ENCODE data around the gene LMAN2.

DNA sequence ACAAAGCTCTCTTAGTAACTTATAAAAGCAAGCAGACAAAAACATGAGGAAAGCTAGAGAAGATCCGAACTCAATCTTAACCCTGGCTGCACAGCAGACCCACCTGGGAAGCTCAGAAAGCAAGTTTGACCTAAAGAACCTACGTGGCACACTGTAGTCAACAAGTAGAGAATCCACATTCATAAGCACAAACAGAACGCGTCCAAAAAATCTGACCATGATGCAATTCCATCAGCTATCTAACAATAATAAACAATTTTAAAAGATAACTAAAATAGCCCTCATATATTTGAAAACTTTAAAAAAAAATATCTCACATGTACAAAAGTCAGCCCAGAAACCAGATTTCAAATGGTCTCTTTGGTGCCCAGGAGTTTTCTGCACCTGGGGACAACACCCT is 4.6 kb downstream of the LMAN2 start:
- TF ChIP-seq, protein P1, sequence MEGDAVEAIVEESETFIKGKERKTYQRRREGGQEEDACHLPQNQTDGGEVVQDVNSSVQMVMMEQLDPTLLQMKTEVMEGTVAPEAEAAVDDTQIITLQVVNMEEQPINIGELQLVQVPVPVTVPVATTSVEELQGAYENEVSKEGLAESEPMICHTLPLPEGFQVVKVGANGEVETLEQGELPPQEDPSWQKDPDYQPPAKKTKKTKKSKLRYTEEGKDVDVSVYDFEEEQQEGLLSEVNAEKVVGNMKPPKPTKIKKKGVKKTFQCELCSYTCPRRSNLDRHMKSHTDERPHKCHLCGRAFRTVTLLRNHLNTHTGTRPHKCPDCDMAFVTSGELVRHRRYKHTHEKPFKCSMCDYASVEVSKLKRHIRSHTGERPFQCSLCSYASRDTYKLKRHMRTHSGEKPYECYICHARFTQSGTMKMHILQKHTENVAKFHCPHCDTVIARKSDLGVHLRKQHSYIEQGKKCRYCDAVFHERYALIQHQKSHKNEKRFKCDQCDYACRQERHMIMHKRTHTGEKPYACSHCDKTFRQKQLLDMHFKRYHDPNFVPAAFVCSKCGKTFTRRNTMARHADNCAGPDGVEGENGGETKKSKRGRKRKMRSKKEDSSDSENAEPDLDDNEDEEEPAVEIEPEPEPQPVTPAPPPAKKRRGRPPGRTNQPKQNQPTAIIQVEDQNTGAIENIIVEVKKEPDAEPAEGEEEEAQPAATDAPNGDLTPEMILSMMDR (IDR thresholded peaks at IDR 0.05 in 2 of 3, conservative IDR thresholded peaks at IDR 0.05 in 1 of 3; ENCODE audit: borderline replicate concordance in 1 of 3, insufficient read depth in 1 of 3, low read depth in 2 of 3, low read length in 2 of 3): no peak
- TF ChIP-seq TCF7L2 (IDR thresholded peaks at IDR 0.05; ENCODE audit: borderline replicate concordance, extremely low read depth, insufficient read depth, insufficient read length) (no peak), POLR2A (IDR thresholded peaks at IDR 0.05; ENCODE audit: borderline replicate concordance, extremely low read depth, insufficient read depth, insufficient read length) (no peak), CBX3 (IDR thresholded peaks at IDR 0.05; ENCODE audit: low read depth) (no peak), EZH2phosphoT487 (IDR thresholded peaks at IDR 0.05; ENCODE audit: borderline replicate concordance) (no peak), SIN3A (IDR thresholded peaks at IDR 0.05; ENCODE audit: low read depth) (no peak)
- TF ChIP-seq, protein P2, sequence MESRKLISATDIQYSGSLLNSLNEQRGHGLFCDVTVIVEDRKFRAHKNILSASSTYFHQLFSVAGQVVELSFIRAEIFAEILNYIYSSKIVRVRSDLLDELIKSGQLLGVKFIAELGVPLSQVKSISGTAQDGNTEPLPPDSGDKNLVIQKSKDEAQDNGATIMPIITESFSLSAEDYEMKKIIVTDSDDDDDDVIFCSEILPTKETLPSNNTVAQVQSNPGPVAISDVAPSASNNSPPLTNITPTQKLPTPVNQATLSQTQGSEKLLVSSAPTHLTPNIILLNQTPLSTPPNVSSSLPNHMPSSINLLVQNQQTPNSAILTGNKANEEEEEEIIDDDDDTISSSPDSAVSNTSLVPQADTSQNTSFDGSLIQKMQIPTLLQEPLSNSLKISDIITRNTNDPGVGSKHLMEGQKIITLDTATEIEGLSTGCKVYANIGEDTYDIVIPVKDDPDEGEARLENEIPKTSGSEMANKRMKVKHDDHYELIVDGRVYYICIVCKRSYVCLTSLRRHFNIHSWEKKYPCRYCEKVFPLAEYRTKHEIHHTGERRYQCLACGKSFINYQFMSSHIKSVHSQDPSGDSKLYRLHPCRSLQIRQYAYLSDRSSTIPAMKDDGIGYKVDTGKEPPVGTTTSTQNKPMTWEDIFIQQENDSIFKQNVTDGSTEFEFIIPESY (IDR thresholded peaks at IDR 0.05; ENCODE audit: extremely low read depth, insufficient replicate concordance, low read length): no peak
- TF ChIP-seq, protein P3, sequence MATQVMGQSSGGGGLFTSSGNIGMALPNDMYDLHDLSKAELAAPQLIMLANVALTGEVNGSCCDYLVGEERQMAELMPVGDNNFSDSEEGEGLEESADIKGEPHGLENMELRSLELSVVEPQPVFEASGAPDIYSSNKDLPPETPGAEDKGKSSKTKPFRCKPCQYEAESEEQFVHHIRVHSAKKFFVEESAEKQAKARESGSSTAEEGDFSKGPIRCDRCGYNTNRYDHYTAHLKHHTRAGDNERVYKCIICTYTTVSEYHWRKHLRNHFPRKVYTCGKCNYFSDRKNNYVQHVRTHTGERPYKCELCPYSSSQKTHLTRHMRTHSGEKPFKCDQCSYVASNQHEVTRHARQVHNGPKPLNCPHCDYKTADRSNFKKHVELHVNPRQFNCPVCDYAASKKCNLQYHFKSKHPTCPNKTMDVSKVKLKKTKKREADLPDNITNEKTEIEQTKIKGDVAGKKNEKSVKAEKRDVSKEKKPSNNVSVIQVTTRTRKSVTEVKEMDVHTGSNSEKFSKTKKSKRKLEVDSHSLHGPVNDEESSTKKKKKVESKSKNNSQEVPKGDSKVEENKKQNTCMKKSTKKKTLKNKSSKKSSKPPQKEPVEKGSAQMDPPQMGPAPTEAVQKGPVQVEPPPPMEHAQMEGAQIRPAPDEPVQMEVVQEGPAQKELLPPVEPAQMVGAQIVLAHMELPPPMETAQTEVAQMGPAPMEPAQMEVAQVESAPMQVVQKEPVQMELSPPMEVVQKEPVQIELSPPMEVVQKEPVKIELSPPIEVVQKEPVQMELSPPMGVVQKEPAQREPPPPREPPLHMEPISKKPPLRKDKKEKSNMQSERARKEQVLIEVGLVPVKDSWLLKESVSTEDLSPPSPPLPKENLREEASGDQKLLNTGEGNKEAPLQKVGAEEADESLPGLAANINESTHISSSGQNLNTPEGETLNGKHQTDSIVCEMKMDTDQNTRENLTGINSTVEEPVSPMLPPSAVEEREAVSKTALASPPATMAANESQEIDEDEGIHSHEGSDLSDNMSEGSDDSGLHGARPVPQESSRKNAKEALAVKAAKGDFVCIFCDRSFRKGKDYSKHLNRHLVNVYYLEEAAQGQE (IDR thresholded peaks at IDR 0.05; ENCODE audit: low read depth): no peak
